Stimulated activated naive B cell treated with anti-CD40 and anti-IgM and Interleukin-4, amounts not matched to agents 10 μg/mL and 1 μg/mL and 100 μg/mL, for 72 hours (primary cell): ENCODE data around the gene ARNT2.

Experiments
- ATAC-seq, 2 donors: fragments of 150-1000 bp; cut with Tn5 transposase; replicated peaks; 2 replicates each; pipeline ENCODE4 v1.10.0; 2021; ENCODE audit warnings: moderate library complexity in 1 of 2
- DNase-seq: peaks from one replicate; pipeline ENCODE4 v3.0.0; 2021
- H3K27ac Mint-ChIP-seq: one replicate; pipeline ENCODE4 v1.8.0; 2022; ENCODE audit warnings: mild to moderate bottlenecking, mixed read lengths
- H3K27me3 Mint-ChIP-seq, 2 donors: one replicate each; pipeline ENCODE4 v1.8.0; 2022; ENCODE audit warnings: mixed read lengths in 2 of 2
- H3K36me3 Mint-ChIP-seq, 2 donors: one replicate each; pipeline ENCODE4 v1.8.0; 2022; ENCODE audit warnings: mixed read lengths in 2 of 2, mild to moderate bottlenecking in 1 of 2
- H3K4me1 Mint-ChIP-seq, 2 donors: one replicate each; pipeline ENCODE4 v1.8.0; 2022; ENCODE audit warnings: mixed read lengths in 2 of 2, mild to moderate bottlenecking in 1 of 2
- H3K4me3 Mint-ChIP-seq, 2 donors: one replicate each; pipeline ENCODE4 v1.8.0; 2022; ENCODE audit warnings: mild to moderate bottlenecking in 2 of 2, mixed read lengths in 2 of 2, moderate library complexity in 1 of 2
- H3K9me3 Mint-ChIP-seq, 2 donors: one replicate each; pipeline ENCODE4 v1.8.0; 2022; ENCODE audit warnings: mixed read lengths in 2 of 2, mild to moderate bottlenecking in 1 of 2

ARNT2 gene

GRCh38 chr15:80609091-80609490 is 204.9 kb downstream of the ARNT2 start:
- Mint-ChIP-seq H3K4me1 (no peaks in the 10 kb centered on the region), H3K4me3 (no peak overlapping the region), H3K36me3 (no peaks in the 10 kb centered on the region), H3K9me3 (no peaks in the 10 kb centered on the region), H3K27ac (no peak overlapping the region), H3K27me3 (peaks cover 16 to 23% of the 10 kb centered on the region in 2 donors)
- ATAC-seq (no peak), DNase-seq (no peak)

GRCh38 chr15:80609512-80609946 is 205.3 kb downstream of the ARNT2 start:
- DNase-seq (no peak), ATAC-seq (no peak)
- Mint-ChIP-seq H3K4me1 (no peaks in the 10 kb centered on the region), H3K27me3 (peaks cover 12 to 27% of the 10 kb centered on the region in 2 donors), H3K36me3 (no peaks in the 10 kb centered on the region), H3K27ac (no peak overlapping the region), H3K9me3 (no peaks in the 10 kb centered on the region), H3K4me3 (no peak overlapping the region)

GRCh38 chr15:80611543-80612080 is 207.4 kb downstream of the ARNT2 start:
- Mint-ChIP-seq H3K4me1 (no peaks in the 10 kb centered on the region), H3K36me3 (no peaks in the 10 kb centered on the region), H3K27ac (no peak overlapping the region), H3K9me3 (peaks cover 0 to 2% of the 10 kb centered on the region in 2 donors), H3K4me3 (no peak overlapping the region), H3K27me3 (peaks cover 16 to 18% of the 10 kb centered on the region in 2 donors)
- no peak for ATAC-seq
- no peak for DNase-seq

- H3K4me3 Mint-ChIP-seq, result no peak overlapping the region
- peaks cover 20 to 23% of the 10 kb centered on the region in 2 donors for H3K27me3 Mint-ChIP-seq
- no peaks in the 10 kb centered on the region for H3K4me1 Mint-ChIP-seq
- H3K27ac Mint-ChIP-seq, result no peak overlapping the region
- H3K36me3 Mint-ChIP-seq, result no peaks in the 10 kb centered on the region
- ATAC-seq, result no peak
- H3K9me3 Mint-ChIP-seq, result peaks cover 0 to 2% of the 10 kb centered on the region in 2 donors
- DNase-seq, result no peak
Observed at GRCh38 chr15:80612118-80612823, 208.1 kb downstream of the ARNT2 start.

GRCh38 chr15:80613762-80614365 is 209.7 kb downstream of the ARNT2 start:
- H3K27ac Mint-ChIP-seq, result no peak overlapping the region
- no peak overlapping the region for H3K4me3 Mint-ChIP-seq
- peaks cover 0 to 2% of the 10 kb centered on the region in 2 donors for H3K9me3 Mint-ChIP-seq
- H3K36me3 Mint-ChIP-seq, result no peaks in the 10 kb centered on the region
- DNase-seq (no peak), ATAC-seq (no peak)
- no peaks in the 10 kb centered on the region for H3K4me1 Mint-ChIP-seq
- H3K27me3 Mint-ChIP-seq, result peaks cover 25 to 35% of the 10 kb centered on the region in 2 donors

GRCh38 chr15:80614711-80615360 is 210.7 kb downstream of the ARNT2 start:
- no peak for ATAC-seq
- H3K27ac Mint-ChIP-seq, result no peak overlapping the region
- peaks cover 22 to 40% of the 10 kb centered on the region in 2 donors for H3K27me3 Mint-ChIP-seq
- H3K4me1 Mint-ChIP-seq, result no peaks in the 10 kb centered on the region
- no peaks in the 10 kb centered on the region for H3K36me3 Mint-ChIP-seq
- DNase-seq, result no peak
- H3K4me3 Mint-ChIP-seq, result no peak overlapping the region
- peaks cover 0 to 2% of the 10 kb centered on the region in 2 donors for H3K9me3 Mint-ChIP-seq

GRCh38 chr15:80615361-80615736 is 211.2 kb downstream of the ARNT2 start:
- ATAC-seq (no peak), DNase-seq (no peak)
- Mint-ChIP-seq H3K36me3 (no peaks in the 10 kb centered on the region), H3K4me1 (no peaks in the 10 kb centered on the region), H3K9me3 (peaks cover 0 to 2% of the 10 kb centered on the region in 2 donors), H3K27ac (no peak overlapping the region), H3K27me3 (peaks cover 22 to 44% of the 10 kb centered on the region in 2 donors), H3K4me3 (no peak overlapping the region)

GRCh38 chr15:80615783-80616391 is 211.7 kb downstream of the ARNT2 start:
- Mint-ChIP-seq H3K36me3 (no peaks in the 10 kb centered on the region), H3K4me1 (no peaks in the 10 kb centered on the region), H3K27me3 (peaks cover 22 to 44% of the 10 kb centered on the region in 2 donors), H3K27ac (no peak overlapping the region), H3K4me3 (no peak overlapping the region), H3K9me3 (peaks cover 0 to 2% of the 10 kb centered on the region in 2 donors)
- no peak for ATAC-seq
- DNase-seq, result no peak

- Mint-ChIP-seq H3K4me3 (no peak overlapping the region), H3K27ac (no peak overlapping the region), H3K4me1 (no peaks in the 10 kb centered on the region)
Observed at GRCh38 chr15:80618685-80619400, 214.7 kb downstream of the ARNT2 start.

GRCh38 chr15:80619680-80620079 is 215.5 kb downstream of the ARNT2 start:
- H3K4me3 Mint-ChIP-seq, result no peak overlapping the region
- peaks cover 4 to 5% of the 10 kb centered on the region in 2 donors for H3K9me3 Mint-ChIP-seq
- H3K4me1 Mint-ChIP-seq, result no peaks in the 10 kb centered on the region
- DNase-seq (no peak), ATAC-seq (no peak)
- H3K27ac Mint-ChIP-seq, result no peak overlapping the region
- H3K36me3 Mint-ChIP-seq, result no peaks in the 10 kb centered on the region
- peaks cover 26 to 34% of the 10 kb centered on the region in 2 donors for H3K27me3 Mint-ChIP-seq

More at GRCh38 chr15:80618685-80619400, 214.7 kb downstream of the ARNT2 start:
- Mint-ChIP-seq H3K27me3 (peaks cover 26 to 42% of the 10 kb centered on the region in 2 donors), H3K36me3 (no peaks in the 10 kb centered on the region), H3K9me3 (peaks cover 4 to 5% of the 10 kb centered on the region in 2 donors)
- DNase-seq (no peak), ATAC-seq (no peak)

- Mint-ChIP-seq H3K27ac (no peak overlapping the region), H3K4me3 (no peak overlapping the region), H3K4me1 (no peaks in the 10 kb centered on the region), H3K36me3 (no peaks in the 10 kb centered on the region), H3K27me3 (peaks cover 26 to 34% of the 10 kb centered on the region in 2 donors), H3K9me3 (peaks cover 4 to 5% of the 10 kb centered on the region in 2 donors)
- no peak for DNase-seq
- ATAC-seq, result no peak
Observed at GRCh38 chr15:80620141-80620540, 216.0 kb downstream of the ARNT2 start.

GRCh38 chr15:80620931-80621330 is 216.7 kb downstream of the ARNT2 start:
- Mint-ChIP-seq H3K9me3 (peaks cover 3 to 4% of the 10 kb centered on the region in 2 donors), H3K4me1 (no peaks in the 10 kb centered on the region), H3K27me3 (peaks cover 25 to 34% of the 10 kb centered on the region in 2 donors), H3K27ac (no peak overlapping the region), H3K4me3 (no peak overlapping the region), H3K36me3 (no peaks in the 10 kb centered on the region)
- ATAC-seq (no peak), DNase-seq (no peak)

- ATAC-seq (no peak), DNase-seq (no peak)
- H3K27ac Mint-ChIP-seq, result no peak overlapping the region
- peaks cover 3 to 4% of the 10 kb centered on the region in 2 donors for H3K9me3 Mint-ChIP-seq
- peaks cover 0 to 15% of the 10 kb centered on the region in 2 donors for H3K27me3 Mint-ChIP-seq
- H3K36me3 Mint-ChIP-seq, result no peaks in the 10 kb centered on the region
- H3K4me3 Mint-ChIP-seq, result no peak overlapping the region
- H3K4me1 Mint-ChIP-seq, result no peaks in the 10 kb centered on the region
Observed at GRCh38 chr15:80626643-80627120, 222.5 kb downstream of the ARNT2 start.
